ENCODE data around the gene ATG10. TPM values are rescaled to one million over a fixed set of nuclear protein-coding genes. Genes with fewer than 3 reads are reported as not detected.

Gene ATG10
- total and polyA plus RNA-seq, 2 of the 13 experiments (the other 11 are each of a cell fraction or from before 2014, with no cell fraction given), result 2.0 to 5.7 TPM

DNA sequence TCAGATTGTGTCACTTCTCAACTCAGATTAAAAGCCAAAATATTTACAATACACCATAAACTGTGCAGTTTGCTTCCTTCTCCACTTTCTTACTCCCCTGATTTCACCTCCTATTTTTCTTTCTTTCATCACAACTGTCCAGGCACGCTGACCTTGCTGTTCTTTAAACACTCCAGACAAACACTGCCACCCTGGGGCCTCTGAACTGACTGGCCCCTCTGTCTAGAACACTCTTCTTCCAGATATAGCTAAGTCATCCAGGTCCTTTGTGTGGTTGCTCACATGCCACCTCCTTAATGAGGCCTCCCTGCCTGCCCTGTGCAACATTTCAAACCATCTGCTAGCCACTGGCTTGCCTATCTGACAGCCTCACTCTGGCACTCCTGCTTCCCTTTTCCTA lies 46.6 kb downstream of the ATG10 start (continued):
- TF ChIP-seq, protein P1, sequence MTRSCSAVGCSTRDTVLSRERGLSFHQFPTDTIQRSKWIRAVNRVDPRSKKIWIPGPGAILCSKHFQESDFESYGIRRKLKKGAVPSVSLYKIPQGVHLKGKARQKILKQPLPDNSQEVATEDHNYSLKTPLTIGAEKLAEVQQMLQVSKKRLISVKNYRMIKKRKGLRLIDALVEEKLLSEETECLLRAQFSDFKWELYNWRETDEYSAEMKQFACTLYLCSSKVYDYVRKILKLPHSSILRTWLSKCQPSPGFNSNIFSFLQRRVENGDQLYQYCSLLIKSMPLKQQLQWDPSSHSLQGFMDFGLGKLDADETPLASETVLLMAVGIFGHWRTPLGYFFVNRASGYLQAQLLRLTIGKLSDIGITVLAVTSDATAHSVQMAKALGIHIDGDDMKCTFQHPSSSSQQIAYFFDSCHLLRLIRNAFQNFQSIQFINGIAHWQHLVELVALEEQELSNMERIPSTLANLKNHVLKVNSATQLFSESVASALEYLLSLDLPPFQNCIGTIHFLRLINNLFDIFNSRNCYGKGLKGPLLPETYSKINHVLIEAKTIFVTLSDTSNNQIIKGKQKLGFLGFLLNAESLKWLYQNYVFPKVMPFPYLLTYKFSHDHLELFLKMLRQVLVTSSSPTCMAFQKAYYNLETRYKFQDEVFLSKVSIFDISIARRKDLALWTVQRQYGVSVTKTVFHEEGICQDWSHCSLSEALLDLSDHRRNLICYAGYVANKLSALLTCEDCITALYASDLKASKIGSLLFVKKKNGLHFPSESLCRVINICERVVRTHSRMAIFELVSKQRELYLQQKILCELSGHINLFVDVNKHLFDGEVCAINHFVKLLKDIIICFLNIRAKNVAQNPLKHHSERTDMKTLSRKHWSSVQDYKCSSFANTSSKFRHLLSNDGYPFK (CRISPR knock-in tag; IDR thresholded peaks at IDR 0.05; ENCODE audit: borderline replicate concordance), result no peak
- TF ChIP-seq, protein P2, sequence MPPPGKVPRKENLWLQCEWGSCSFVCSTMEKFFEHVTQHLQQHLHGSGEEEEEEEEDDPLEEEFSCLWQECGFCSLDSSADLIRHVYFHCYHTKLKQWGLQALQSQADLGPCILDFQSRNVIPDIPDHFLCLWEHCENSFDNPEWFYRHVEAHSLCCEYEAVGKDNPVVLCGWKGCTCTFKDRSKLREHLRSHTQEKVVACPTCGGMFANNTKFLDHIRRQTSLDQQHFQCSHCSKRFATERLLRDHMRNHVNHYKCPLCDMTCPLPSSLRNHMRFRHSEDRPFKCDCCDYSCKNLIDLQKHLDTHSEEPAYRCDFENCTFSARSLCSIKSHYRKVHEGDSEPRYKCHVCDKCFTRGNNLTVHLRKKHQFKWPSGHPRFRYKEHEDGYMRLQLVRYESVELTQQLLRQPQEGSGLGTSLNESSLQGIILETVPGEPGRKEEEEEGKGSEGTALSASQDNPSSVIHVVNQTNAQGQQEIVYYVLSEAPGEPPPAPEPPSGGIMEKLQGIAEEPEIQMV (CRISPR knock-in tag; IDR thresholded peaks at IDR 0.05; ENCODE audit: low read depth), result no peak
- TF ChIP-seq SUZ12 (IDR thresholded peaks at IDR 0.05; ENCODE audit: low read depth, low read length) (no peak), CHCHD3 (CRISPR knock-in tag; IDR thresholded peaks at IDR 0.05) (no peak), SSRP1 (CRISPR knock-in tag; IDR thresholded peaks at IDR 0.05) (no peak), STAG1 (CRISPR knock-in tag; IDR thresholded peaks at IDR 0.05) (peak; percentile 43), IKZF4 (CRISPR knock-in tag; IDR thresholded peaks at IDR 0.05; ENCODE audit: borderline replicate concordance, low read depth, not compliant biosample characterization) (no peak), ZNF282 (IDR thresholded peaks at IDR 0.05; ENCODE audit: partially characterized antibody) (no peak), E2F1 (CRISPR knock-in tag; IDR thresholded peaks at IDR 0.05) (no peak), PTBP1 (IDR thresholded peaks at IDR 0.05; ENCODE audit: low read depth, low read length, poor library complexity, severe bottlenecking) (no peak), TP53 (CRISPR knock-in tag; conservative IDR thresholded peaks at IDR 0.05) (no peak), HOXA9 (CRISPR knock-in tag; IDR thresholded peaks at IDR 0.05; ENCODE audit: borderline replicate concordance) (no peak), DPF2 (CRISPR knock-in tag; IDR thresholded peaks at IDR 0.05; ENCODE audit: borderline replicate concordance, low read depth) (no peak), ZNF318 (CRISPR knock-in tag; IDR thresholded peaks at IDR 0.05) (no peak), ZMYM3 (CRISPR knock-in tag; IDR thresholded peaks at IDR 0.05) (no peak), HNRNPLL (IDR thresholded peaks at IDR 0.05; ENCODE audit: low read depth, low read length, poor library complexity, severe bottlenecking) (no peak)
